GM21528 (cell line): ENCODE data around the gene PLA2G2C.

Experiments used
- ATAC-seq: cut with Tn5 transposase; IDR thresholded peaks from one replicate; pipeline ENCODE4 v1.9.1; 2021; ENCODE audit warnings: mild to moderate bottlenecking, moderate library complexity; ENCODE audit not compliant: unreplicated experiment, low FRiP score

Gene PLA2G2C

GRCh38 chr1:20210736-20211460 lies 24.6 kb upstream of the PLA2G2C start:
- ATAC-seq, result no peak

- ATAC-seq, result no peak
Measured at GRCh38 chr1:20209471-20209870, 23.2 kb upstream of the PLA2G2C start.

GRCh38 chr1:20207546-20207945 lies 21.2 kb upstream of the PLA2G2C start:
- ATAC-seq, result no peak

- ATAC-seq, result no peak
Measured at GRCh38 chr1:20202166-20202565, 15.8 kb upstream of the PLA2G2C start.

- ATAC-seq, result no peak
Measured at GRCh38 chr1:20200966-20201365, 14.6 kb upstream of the PLA2G2C start.

GRCh38 chr1:20199840-20200239 lies 13.5 kb upstream of the PLA2G2C start:
- ATAC-seq, result no peak

- no peak for ATAC-seq
Measured at GRCh38 chr1:20199403-20199802, 13.1 kb upstream of the PLA2G2C start.

GRCh38 chr1:20198918-20199317 lies 12.6 kb upstream of the PLA2G2C start:
- ATAC-seq, result no peak

GRCh38 chr1:20198296-20198695 lies 12.0 kb upstream of the PLA2G2C start:
- no peak for ATAC-seq

GRCh38 chr1:20197329-20197791 lies 11.0 kb upstream of the PLA2G2C start:
- no peak for ATAC-seq

GRCh38 chr1:20195462-20195780 lies 9.1 kb upstream of the PLA2G2C start:
- ATAC-seq, result no peak

- no peak for ATAC-seq
Measured at GRCh38 chr1:20194757-20195461, 8.6 kb upstream of the PLA2G2C start.

GRCh38 chr1:20194224-20194623 lies 7.9 kb upstream of the PLA2G2C start:
- ATAC-seq, result no peak

- ATAC-seq, result no peak
Measured at GRCh38 chr1:20192871-20193411, 6.6 kb upstream of the PLA2G2C start.

GRCh38 chr1:20192364-20192763 lies 6.0 kb upstream of the PLA2G2C start:
- ATAC-seq, result no peak

GRCh38 chr1:20191266-20191825 lies 5.0 kb upstream of the PLA2G2C start:
- no peak for ATAC-seq

- ATAC-seq, result no peak
Measured at GRCh38 chr1:20190256-20191160, 4.2 kb upstream of the PLA2G2C start.

- ATAC-seq, result no peak
Measured at GRCh38 chr1:20189664-20190063, 3.3 kb upstream of the PLA2G2C start.

- no peak for ATAC-seq
Measured at GRCh38 chr1:20188455-20188817, 2.1 kb upstream of the PLA2G2C start.

GRCh38 chr1:20187813-20188454 lies 1.6 kb upstream of the PLA2G2C start:
- no peak for ATAC-seq
